Activated T-cell treated with anti-CD3 and anti-CD28 coated beads, Interleukin-2, amount 50 U/mL, for 24 hours (primary cell): ENCODE results near the gene RTP2.
"Not testable (repeated sequence)": the region's sequence is repeated elsewhere in the genome, so short reads cannot be mapped to it uniquely, and the experiment has no call there.

Experiments used
- DNase-seq: peaks from one replicate; pipeline ENCODE4 v3.0.0-alpha.2; 2020
- H3K27ac Mint-ChIP-seq: 2 replicates; pipeline ENCODE4 v1.8.0; 2020; ENCODE audit warnings: mild to moderate bottlenecking, mixed read lengths
- H3K27me3 Mint-ChIP-seq: 2 replicates; pipeline ENCODE4 v1.8.0; 2020; ENCODE audit warnings: mixed read lengths
- H3K36me3 Mint-ChIP-seq: 2 replicates; pipeline ENCODE4 v1.8.0; 2020; ENCODE audit warnings: low read depth, mixed read lengths
- H3K4me1 Mint-ChIP-seq: 2 replicates; pipeline ENCODE4 v1.8.0; 2020; ENCODE audit warnings: low read depth, mixed read lengths
- H3K4me3 Mint-ChIP-seq: 2 replicates; pipeline ENCODE4 v1.8.0; 2020; ENCODE audit warnings: mild to moderate bottlenecking, moderate library complexity, mixed read lengths
- H3K9me3 Mint-ChIP-seq: 2 replicates; pipeline ENCODE4 v1.8.0; 2020; ENCODE audit warnings: mixed read lengths

The RTP2 gene

GRCh38 chr3:187708696-187709095 lies 6.3 kb upstream of the RTP2 start:
- Mint-ChIP-seq H3K4me3 (no peak overlapping the region), H3K4me1 (peaks cover 5% of the 10 kb centered on the region), H3K27me3 (no peaks in the 10 kb centered on the region), H3K36me3 (no peaks in the 10 kb centered on the region), H3K27ac (no peak overlapping the region), H3K9me3 (no peaks in the 10 kb centered on the region)
- DNase-seq, result no peak

- DNase-seq, result no peak
- Mint-ChIP-seq H3K27ac (no peak overlapping the region), H3K27me3 (no peaks in the 10 kb centered on the region), H3K9me3 (no peaks in the 10 kb centered on the region), H3K4me1 (no peaks in the 10 kb centered on the region), H3K36me3 (no peaks in the 10 kb centered on the region), H3K4me3 (no peak overlapping the region)
These were observed 4.6 kb upstream of the RTP2 start for GRCh38 chr3:187706971-187707370.

GRCh38 chr3:187705164-187705563 lies 2.8 kb upstream of the RTP2 start:
- no peaks in the 10 kb centered on the region for H3K4me1 Mint-ChIP-seq
- H3K27ac Mint-ChIP-seq, result no peak overlapping the region
- no peaks in the 10 kb centered on the region for H3K9me3 Mint-ChIP-seq
- H3K36me3 Mint-ChIP-seq, result no peaks in the 10 kb centered on the region
- no peak for DNase-seq
- H3K4me3 Mint-ChIP-seq, result no peak overlapping the region
- H3K27me3 Mint-ChIP-seq, result no peaks in the 10 kb centered on the region

GRCh38 chr3:187700249-187700648 lies 2.1 kb downstream of the RTP2 start:
- Mint-ChIP-seq H3K4me3 (no peak overlapping the region), H3K27ac (no peak overlapping the region), H3K4me1 (no peaks in the 10 kb centered on the region), H3K27me3 (peaks cover 11% of the 10 kb centered on the region), H3K9me3 (no peaks in the 10 kb centered on the region), H3K36me3 (no peaks in the 10 kb centered on the region)
- DNase-seq, result no peak

- no peaks in the 10 kb centered on the region for H3K9me3 Mint-ChIP-seq
- no peak overlapping the region for H3K4me3 Mint-ChIP-seq
- no peaks in the 10 kb centered on the region for H3K36me3 Mint-ChIP-seq
- H3K4me1 Mint-ChIP-seq, result no peaks in the 10 kb centered on the region
- H3K27ac Mint-ChIP-seq, result no peak overlapping the region
- no peak for DNase-seq
- H3K27me3 Mint-ChIP-seq, result peaks cover 24% of the 10 kb centered on the region
These were observed 3.6 kb downstream of the RTP2 start for GRCh38 chr3:187698499-187699399.

- H3K4me3 Mint-ChIP-seq, result no peak overlapping the region
- no peak overlapping the region for H3K27ac Mint-ChIP-seq
- no peaks in the 10 kb centered on the region for H3K9me3 Mint-ChIP-seq
- H3K4me1 Mint-ChIP-seq, result no peaks in the 10 kb centered on the region
- peaks cover 47% of the 10 kb centered on the region for H3K27me3 Mint-ChIP-seq
- no peaks in the 10 kb centered on the region for H3K36me3 Mint-ChIP-seq
- no peak for DNase-seq
These were observed 6.3 kb downstream of the RTP2 start for GRCh38 chr3:187696021-187696420.

GRCh38 chr3:187695449-187695848 lies 6.9 kb downstream of the RTP2 start:
- Mint-ChIP-seq H3K4me3 (no peak overlapping the region), H3K9me3 (no peaks in the 10 kb centered on the region), H3K27me3 (peaks cover 53% of the 10 kb centered on the region), H3K27ac (no peak overlapping the region), H3K4me1 (no peaks in the 10 kb centered on the region), H3K36me3 (no peaks in the 10 kb centered on the region)
- DNase-seq, result no peak

GRCh38 chr3:187694801-187695200 lies 7.6 kb downstream of the RTP2 start:
- peaks cover 57% of the 10 kb centered on the region for H3K27me3 Mint-ChIP-seq
- H3K9me3 Mint-ChIP-seq, result no peaks in the 10 kb centered on the region
- H3K36me3 Mint-ChIP-seq, result no peaks in the 10 kb centered on the region
- no peak overlapping the region for H3K27ac Mint-ChIP-seq
- no peaks in the 10 kb centered on the region for H3K4me1 Mint-ChIP-seq
- no peak for DNase-seq
- no peak overlapping the region for H3K4me3 Mint-ChIP-seq

- Mint-ChIP-seq H3K9me3 (no peaks in the 10 kb centered on the region), H3K27me3 (peaks cover 63% of the 10 kb centered on the region), H3K4me3 (no peak overlapping the region), H3K36me3 (no peaks in the 10 kb centered on the region), H3K27ac (no peak overlapping the region), H3K4me1 (no peaks in the 10 kb centered on the region)
- DNase-seq, result no peak
These were observed 8.9 kb downstream of the RTP2 start for GRCh38 chr3:187693431-187693830.

- peaks cover 74% of the 10 kb centered on the region for H3K27me3 Mint-ChIP-seq
- H3K4me1 Mint-ChIP-seq, result no peaks in the 10 kb centered on the region
- H3K4me3 Mint-ChIP-seq, result no peak overlapping the region
- H3K27ac Mint-ChIP-seq, result no peak overlapping the region
- DNase-seq, result no peak
- no peaks in the 10 kb centered on the region for H3K36me3 Mint-ChIP-seq
- peaks cover 14% of the 10 kb centered on the region for H3K9me3 Mint-ChIP-seq
These were observed 12.4 kb downstream of the RTP2 start for GRCh38 chr3:187689984-187690383.

- Mint-ChIP-seq H3K27ac (no peak overlapping the region), H3K9me3 (peaks cover 19% of the 10 kb centered on the region), H3K36me3 (no peaks in the 10 kb centered on the region), H3K4me3 (no peak overlapping the region), H3K4me1 (peaks cover 10% of the 10 kb centered on the region), H3K27me3 (peaks cover 74% of the 10 kb centered on the region)
- DNase-seq, result no peak
These were observed 15.6 kb downstream of the RTP2 start for GRCh38 chr3:187686621-187687273.

- H3K9me3 Mint-ChIP-seq, result peaks cover 19% of the 10 kb centered on the region
- DNase-seq, result no peak
- H3K4me1 Mint-ChIP-seq, result peaks cover 10% of the 10 kb centered on the region
- peaks cover 74% of the 10 kb centered on the region for H3K27me3 Mint-ChIP-seq
- no peaks in the 10 kb centered on the region for H3K36me3 Mint-ChIP-seq
- H3K27ac Mint-ChIP-seq, result no peak overlapping the region
- H3K4me3 Mint-ChIP-seq, result no peak overlapping the region
These were observed 16.4 kb downstream of the RTP2 start for GRCh38 chr3:187685948-187686347.

- Mint-ChIP-seq H3K36me3 (no peaks in the 10 kb centered on the region), H3K27ac (no peak overlapping the region), H3K9me3 (peaks cover 19% of the 10 kb centered on the region), H3K4me1 (peaks cover 10% of the 10 kb centered on the region), H3K27me3 (peaks cover 75% of the 10 kb centered on the region), H3K4me3 (no peak overlapping the region)
- DNase-seq, result no peak
These were observed 17.5 kb downstream of the RTP2 start for GRCh38 chr3:187684880-187685279.

GRCh38 chr3:187684444-187684843 lies 17.9 kb downstream of the RTP2 start:
- Mint-ChIP-seq H3K27ac (no peak overlapping the region), H3K4me1 (peaks cover 11% of the 10 kb centered on the region), H3K9me3 (peaks cover 19% of the 10 kb centered on the region), H3K4me3 (no peak overlapping the region), H3K36me3 (no peaks in the 10 kb centered on the region), H3K27me3 (peaks cover 76% of the 10 kb centered on the region)
- DNase-seq, result no peak

GRCh38 chr3:187681756-187682155 lies 20.6 kb downstream of the RTP2 start:
- H3K27ac Mint-ChIP-seq, DNase-seq, H3K36me3 Mint-ChIP-seq, H3K4me3 Mint-ChIP-seq: not testable (repeated sequence)
- peaks cover 18% of the 10 kb centered on the region for H3K9me3 Mint-ChIP-seq
- peaks cover 11% of the 10 kb centered on the region for H3K4me1 Mint-ChIP-seq
- peaks cover 77% of the 10 kb centered on the region for H3K27me3 Mint-ChIP-seq
